ENCODE measurements around the gene GNB5.

Gene GNB5

GRCh38 chr15:52114261-52115055 lies 76.7 kb downstream of the GNB5 start:
- Histone ChIP-seq H3K9me2 (replicated peaks; ENCODE audit: insufficient read depth, low read length) (no peaks in the 10 kb centered on the region), H3K27ac (ENCODE audit: low read length) (no peak overlapping the region), H3K4me2 (ENCODE audit: low read depth, low read length) (no peak overlapping the region), H4K20me1 (ENCODE audit: insufficient read depth, low read length) (no peaks in the 10 kb centered on the region), H3K36me3 (replicated peaks; ENCODE audit: insufficient read depth, low read length) (no peaks in the 10 kb centered on the region), H3K4me1 (ENCODE audit: low read length) (no peaks in the 10 kb centered on the region), H3K27me3 (replicated peaks; ENCODE audit: insufficient read depth, low read length) (no peaks in the 10 kb centered on the region), H3F3A (ENCODE audit: insufficient read depth, low read length) (no peaks in the 10 kb centered on the region), H3K4me3 (ENCODE audit: low read length) (no peak overlapping the region), H3K9ac (ENCODE audit: low read length) (no peak overlapping the region), H3K79me2 (ENCODE audit: low read length) (no peaks in the 10 kb centered on the region), H2AFZ (ENCODE audit: low read length) (no peak overlapping the region), H3K9me3 (replicated peaks; ENCODE audit: insufficient read depth, low read length) (no peaks in the 10 kb centered on the region)
- TF ChIP-seq EZH2 (optimal IDR thresholded peaks at IDR 0.05; ENCODE audit: low read depth, low read length) (no peak), CTCF (IDR thresholded peaks at IDR 0.05; ENCODE audit: low read length) (no peak), EZH2phosphoT487 (IDR thresholded peaks at IDR 0.05; ENCODE audit: low read length) (no peak)
- no peak for DNase-seq

GRCh38 chr15:52113708-52114107 lies 77.5 kb downstream of the GNB5 start:
- Histone ChIP-seq H3K9me3 (replicated peaks; ENCODE audit: insufficient read depth, low read length) (no peaks in the 10 kb centered on the region), H3K9ac (ENCODE audit: low read length) (no peak overlapping the region)
- TF ChIP-seq EZH2 (optimal IDR thresholded peaks at IDR 0.05; ENCODE audit: low read depth, low read length), result no peak
- TF ChIP-seq CTCF (IDR thresholded peaks at IDR 0.05; ENCODE audit: low read length), result no peak
- no peak for TF ChIP-seq EZH2phosphoT487 (IDR thresholded peaks at IDR 0.05; ENCODE audit: low read length)

GRCh38 chr15:52113235-52113634 lies 78.0 kb downstream of the GNB5 start:
- TF ChIP-seq CTCF (IDR thresholded peaks at IDR 0.05; ENCODE audit: low read length) (no peak), EZH2phosphoT487 (IDR thresholded peaks at IDR 0.05; ENCODE audit: low read length) (no peak), EZH2 (optimal IDR thresholded peaks at IDR 0.05; ENCODE audit: low read depth, low read length) (no peak)
- Histone ChIP-seq H2AFZ (ENCODE audit: low read length) (no peak overlapping the region), H3K36me3 (replicated peaks; ENCODE audit: insufficient read depth, low read length) (no peaks in the 10 kb centered on the region), H3K9me2 (replicated peaks; ENCODE audit: insufficient read depth, low read length) (no peaks in the 10 kb centered on the region), H3F3A (ENCODE audit: insufficient read depth, low read length) (no peaks in the 10 kb centered on the region), H3K27ac (ENCODE audit: low read length) (no peak overlapping the region), H3K9ac (ENCODE audit: low read length) (no peak overlapping the region), H3K27me3 (replicated peaks; ENCODE audit: insufficient read depth, low read length) (no peaks in the 10 kb centered on the region), H3K4me2 (ENCODE audit: low read depth, low read length) (no peak overlapping the region), H3K4me1 (ENCODE audit: low read length) (no peaks in the 10 kb centered on the region), H3K79me2 (ENCODE audit: low read length) (no peaks in the 10 kb centered on the region), H3K4me3 (ENCODE audit: low read length) (no peak overlapping the region), H3K9me3 (replicated peaks; ENCODE audit: insufficient read depth, low read length) (no peaks in the 10 kb centered on the region), H4K20me1 (ENCODE audit: insufficient read depth, low read length) (no peaks in the 10 kb centered on the region)
- DNase-seq, result no peak

More at GRCh38 chr15:52113708-52114107, 77.5 kb downstream of the GNB5 start:
- Histone ChIP-seq H3K79me2 (ENCODE audit: low read length) (no peaks in the 10 kb centered on the region), H3K36me3 (replicated peaks; ENCODE audit: insufficient read depth, low read length) (no peaks in the 10 kb centered on the region), H3K4me1 (ENCODE audit: low read length) (no peaks in the 10 kb centered on the region), H3K27me3 (replicated peaks; ENCODE audit: insufficient read depth, low read length) (no peaks in the 10 kb centered on the region), H3K27ac (ENCODE audit: low read length) (no peak overlapping the region), H4K20me1 (ENCODE audit: insufficient read depth, low read length) (no peaks in the 10 kb centered on the region), H3K4me3 (ENCODE audit: low read length) (no peak overlapping the region), H3K4me2 (ENCODE audit: low read depth, low read length) (no peak overlapping the region), H3F3A (ENCODE audit: insufficient read depth, low read length) (no peaks in the 10 kb centered on the region), H3K9me2 (replicated peaks; ENCODE audit: insufficient read depth, low read length) (no peaks in the 10 kb centered on the region), H2AFZ (ENCODE audit: low read length) (no peak overlapping the region)
- DNase-seq, result no peak
